DOHH2 (cell line): Measurements from ENCODE around the gene OLIG2.

ENCODE experiments used
- EZH2phosphoT487 ChIP-seq: fragments of 200-600 bp; sonication (generic); IDR thresholded peaks from 2 replicates; pipeline ENCODE4 v1.6.1; 2017; ENCODE audit warnings: borderline replicate concordance, mild to moderate bottlenecking, antibody characterized with exemption, low read length, moderate library complexity, mixed read lengths
- TF ChIP-seq, protein P1 (sequence below): fragments of 200-600 bp; sonication (generic); IDR thresholded peaks from one replicate; pipeline ENCODE4 v1.5.1; 2014; ENCODE audit warnings: antibody characterized with exemption, mild to moderate bottlenecking, low read depth, low read length; ENCODE audit not compliant: poor library complexity, severe bottlenecking

DNA sequence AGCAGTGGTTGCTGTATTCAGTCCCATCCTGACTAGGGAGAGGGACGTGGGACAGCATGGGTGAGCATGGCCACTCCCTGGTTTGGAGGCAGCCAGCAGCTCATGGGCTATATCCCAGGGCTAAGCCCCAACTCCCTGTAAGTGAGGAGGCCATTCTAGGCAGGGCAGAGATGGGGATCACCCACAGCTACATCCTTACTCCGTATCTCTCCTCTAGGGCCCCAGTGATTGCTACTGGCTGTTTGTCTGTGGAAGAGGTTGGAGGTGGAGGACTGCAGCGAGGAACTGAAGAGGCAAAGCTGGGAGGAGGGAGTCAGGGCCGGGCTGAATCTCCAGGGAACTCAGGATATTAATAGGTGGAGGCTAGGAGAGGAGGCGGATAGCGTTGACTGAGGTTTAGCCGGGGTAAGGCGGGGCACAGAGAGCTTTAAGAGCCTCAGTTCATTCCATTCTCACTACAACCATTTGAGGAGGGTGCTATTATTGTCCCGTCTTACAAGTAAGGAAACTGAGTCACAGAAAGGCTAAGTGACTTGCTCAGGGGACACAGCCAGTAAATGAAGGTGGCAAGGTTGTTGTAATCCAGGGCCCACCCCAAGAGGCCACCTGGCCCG, 6.8 kb downstream of the OLIG2 start:
- TF ChIP-seq, protein P1, sequence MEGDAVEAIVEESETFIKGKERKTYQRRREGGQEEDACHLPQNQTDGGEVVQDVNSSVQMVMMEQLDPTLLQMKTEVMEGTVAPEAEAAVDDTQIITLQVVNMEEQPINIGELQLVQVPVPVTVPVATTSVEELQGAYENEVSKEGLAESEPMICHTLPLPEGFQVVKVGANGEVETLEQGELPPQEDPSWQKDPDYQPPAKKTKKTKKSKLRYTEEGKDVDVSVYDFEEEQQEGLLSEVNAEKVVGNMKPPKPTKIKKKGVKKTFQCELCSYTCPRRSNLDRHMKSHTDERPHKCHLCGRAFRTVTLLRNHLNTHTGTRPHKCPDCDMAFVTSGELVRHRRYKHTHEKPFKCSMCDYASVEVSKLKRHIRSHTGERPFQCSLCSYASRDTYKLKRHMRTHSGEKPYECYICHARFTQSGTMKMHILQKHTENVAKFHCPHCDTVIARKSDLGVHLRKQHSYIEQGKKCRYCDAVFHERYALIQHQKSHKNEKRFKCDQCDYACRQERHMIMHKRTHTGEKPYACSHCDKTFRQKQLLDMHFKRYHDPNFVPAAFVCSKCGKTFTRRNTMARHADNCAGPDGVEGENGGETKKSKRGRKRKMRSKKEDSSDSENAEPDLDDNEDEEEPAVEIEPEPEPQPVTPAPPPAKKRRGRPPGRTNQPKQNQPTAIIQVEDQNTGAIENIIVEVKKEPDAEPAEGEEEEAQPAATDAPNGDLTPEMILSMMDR: no peak
- no peak for TF ChIP-seq EZH2phosphoT487
